ENCODE results near the gene SBK2. TPM values are rescaled to one million over a fixed set of nuclear protein-coding genes. Genes with fewer than 3 reads are reported as not detected.

SBK2 gene
- polyA plus RNA-seq, 4 donors, result 0.06 TPM; not detected in 3

- peaks cover 4 to 32% (median 10%) of the 10 kb centered on the region in 3 donors for H3K36me3 ChIP-seq (ENCODE audit: control insufficient read depth in 3 of 3, insufficient read depth in 2 of 3, low read depth in 1 of 3, low read length in 3 of 3)
- peaks cover 0 to 15% (median 4%) of the 10 kb centered on the region in 3 donors for H3K4me1 ChIP-seq (ENCODE audit: control insufficient read depth in 3 of 3, insufficient read depth in 2 of 3, low read depth in 1 of 3, low read length in 2 of 3)
- WGBS, 3 donors, result 70 to 80% (median 77%) methylated on average over 14 to 15 of the region's 15 CpGs
- no peak for DNase-seq
- no peak overlapping the region for H3K4me3 ChIP-seq (ENCODE audit: low read depth in 1 of 3, low read length in 3 of 3)
- no peaks in the 10 kb centered on the region for H3K9me3 ChIP-seq (ENCODE audit: control insufficient read depth in 2 of 2, insufficient read depth in 1 of 2, low read depth in 1 of 2, low read length in 1 of 2)
- H3K27me3 ChIP-seq (ENCODE audit: control insufficient read depth in 3 of 3, insufficient read depth in 3 of 3, low read length in 3 of 3), result peaks cover 0 to 3% (median 0%) of the 10 kb centered on the region in 3 donors
- H3K27ac ChIP-seq (ENCODE audit: low read depth in 1 of 3, low read length in 2 of 3), result no peak overlapping the region
- no peak for FAIRE-seq
Observed at GRCh38 chr19:55479451-55480230, 57.3 kb downstream of the SBK2 start.

DNA sequence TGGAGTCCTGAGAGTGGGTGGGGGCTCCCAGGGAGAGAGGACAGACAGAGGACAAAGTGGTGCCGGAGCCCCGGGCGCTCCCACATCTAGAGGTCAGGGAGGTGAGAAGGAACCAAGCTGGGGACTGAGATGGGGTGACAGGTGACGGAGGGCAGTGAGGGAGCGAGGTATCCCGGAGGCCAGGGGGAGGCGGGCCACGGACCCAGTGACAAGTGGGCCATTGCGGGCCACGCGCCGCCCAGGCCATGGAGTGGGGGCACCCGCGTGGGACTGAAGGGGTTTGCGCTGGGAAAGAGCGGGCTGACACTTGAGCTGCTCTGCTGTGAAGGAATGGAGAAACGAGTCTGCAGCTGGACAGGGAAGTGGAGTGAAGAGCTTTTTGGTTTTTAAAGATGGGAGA lies 57.9 kb downstream of the SBK2 start:
- peaks cover 4 to 28% (median 10%) of the 10 kb centered on the region in 3 donors for H3K36me3 ChIP-seq (ENCODE audit: control insufficient read depth in 3 of 3, insufficient read depth in 2 of 3, low read depth in 1 of 3, low read length in 3 of 3)
- DNase-seq, result no peak
- no peaks in the 10 kb centered on the region for H3K27me3 ChIP-seq (ENCODE audit: control insufficient read depth in 3 of 3, insufficient read depth in 3 of 3, low read length in 3 of 3)
- 90 to 91% (median 91%) methylated on average over 17 of the region's 17 CpGs for whole genome bisulfite sequencing, 3 donors
- FAIRE-seq, result no peak
- H3K27ac ChIP-seq (ENCODE audit: low read depth in 1 of 3, low read length in 2 of 3), result no peak overlapping the region
- no peaks in the 10 kb centered on the region for H3K9me3 ChIP-seq (ENCODE audit: control insufficient read depth in 2 of 2, insufficient read depth in 1 of 2, low read depth in 1 of 2, low read length in 1 of 2)
- H3K4me1 ChIP-seq (ENCODE audit: control insufficient read depth in 3 of 3, insufficient read depth in 2 of 3, low read depth in 1 of 3, low read length in 2 of 3), result peaks cover 0 to 11% (median 4%) of the 10 kb centered on the region in 3 donors
- H3K4me3 ChIP-seq (ENCODE audit: low read depth in 1 of 3, low read length in 3 of 3), result no peak overlapping the region

Other genes with a start within 250 kb of the SBK2 start
- gene TMEM150B, start 211.8 kb downstream of the SBK2 start, polyA plus RNA-seq, result 100 to 1,000 TPM in 1 of 4 donors, 10 to 100 TPM in 3; 33.2 to 125 (median 79.2) TPM
- 10 to 100 TPM; 10.3 to 18.4 (median 14.3) TPM for gene KMT5C, start 197.3 kb downstream of the SBK2 start, polyA plus RNA-seq
- under 1 TPM in 2 of 4 donors, not detected in 2; 0.07 to 0.09 TPM for gene COX6B2, start 182.4 kb downstream of the SBK2 start, polyA plus RNA-seq
- gene GARIN5B, start 173.9 kb downstream of the SBK2 start, polyA plus RNA-seq, result under 1 TPM in 1 of 4 donors, not detected in 3; 0.03 TPM
- under 1 TPM in 2 of 4 donors, not detected in 2; 0.19 to 0.67 TPM for gene IL11, start 166.7 kb downstream of the SBK2 start, polyA plus RNA-seq
- under 1 TPM in 2 of 4 donors, not detected in 2; 0.30 to 0.31 TPM for gene TMEM190, start 160.3 kb downstream of the SBK2 start, polyA plus RNA-seq
- gene TMEM238, start 152.8 kb downstream of the SBK2 start, polyA plus RNA-seq, result 1 to 10 TPM in 3 of 4 donors, not detected in 1; 1.6 to 9.4 (median 2.2) TPM
- gene RPL28, start 151.2 kb downstream of the SBK2 start, polyA plus RNA-seq, result 1,000 to 10,000 TPM; 1,338 to 2,360 (median 2,018) TPM
- gene UBE2S, start 129.3 kb downstream of the SBK2 start, polyA plus RNA-seq, result 10 to 100 TPM in 2 of 4 donors, 1 to 10 TPM in 2; 7.2 to 30.1 (median 16.4) TPM
- under 1 TPM in 2 of 4 donors, not detected in 2; 0.12 to 0.21 TPM for gene SHISA7, start 93.8 kb downstream of the SBK2 start, polyA plus RNA-seq
- 100 to 1,000 TPM in 1 of 4 donors, 10 to 100 TPM in 3; 28.8 to 164 (median 78.4) TPM for gene ISOC2, start 75.5 kb downstream of the SBK2 start, polyA plus RNA-seq
- gene C19orf85, start 72.4 kb downstream of the SBK2 start, polyA plus RNA-seq, result not detected
- 1 to 10 TPM; 1.1 to 7.0 (median 5.0) TPM for gene ZNF628, start 60.5 kb downstream of the SBK2 start, polyA plus RNA-seq
- 10 to 100 TPM in 1 of 4 donors, 1 to 10 TPM in 3; 5.8 to 10.2 (median 7.8) TPM for gene NAT14, start 51.9 kb downstream of the SBK2 start, polyA plus RNA-seq
- 1 to 10 TPM in 1 of 4 donors, under 1 TPM in 2, not detected in 1; 0.49 to 2.2 (median 0.54) TPM for gene SSC5D, start 48.7 kb downstream of the SBK2 start, polyA plus RNA-seq
- gene SBK3, start 8.4 kb upstream of the SBK2 start, polyA plus RNA-seq, result under 1 TPM in 2 of 4 donors, not detected in 2; 0.18 to 0.39 TPM
- 10 to 100 TPM in 1 of 4 donors, 1 to 10 TPM in 3; 2.2 to 12.7 (median 4.8) TPM for gene ZNF579, start 43.7 kb upstream of the SBK2 start, polyA plus RNA-seq
- 10 to 100 TPM in 1 of 4 donors, 1 to 10 TPM in 3; 7.2 to 13.0 (median 7.4) TPM for gene FIZ1, start 62.4 kb upstream of the SBK2 start, polyA plus RNA-seq
- 10 to 100 TPM; 23.2 to 63.5 (median 45.7) TPM for gene ZNF524, start 63.2 kb upstream of the SBK2 start, polyA plus RNA-seq
- 10 to 100 TPM in 1 of 4 donors, 1 to 10 TPM in 3; 4.0 to 10.3 (median 5.5) TPM for gene ZNF865, start 68.5 kb upstream of the SBK2 start, polyA plus RNA-seq
- 10 to 100 TPM in 3 of 4 donors, 1 to 10 TPM in 1; 9.5 to 16.3 (median 11.0) TPM for gene ZNF784, start 87.4 kb upstream of the SBK2 start, polyA plus RNA-seq
- gene ZNF580, start 103.9 kb upstream of the SBK2 start, polyA plus RNA-seq, result 10 to 100 TPM in 3 of 4 donors, 1 to 10 TPM in 1; 8.3 to 28.5 (median 16.6) TPM
- gene ZNF581, start 106.5 kb upstream of the SBK2 start, polyA plus RNA-seq, result 10 to 100 TPM; 15.9 to 29.2 (median 23.3) TPM
- 10 to 100 TPM in 1 of 4 donors, 1 to 10 TPM in 3; 2.5 to 12.1 (median 5.6) TPM for gene CCDC106, start 111.1 kb upstream of the SBK2 start, polyA plus RNA-seq
- gene U2AF2, start 117.9 kb upstream of the SBK2 start, polyA plus RNA-seq, result 100 to 1,000 TPM in 2 of 4 donors, 10 to 100 TPM in 2; 74.0 to 161 (median 115) TPM
- gene EPN1, start 138.1 kb upstream of the SBK2 start, polyA plus RNA-seq, result 100 to 1,000 TPM; 149 to 193 (median 168) TPM
- gene NLRP9, start 201.3 kb upstream of the SBK2 start, polyA plus RNA-seq, result under 1 TPM in 2 of 4 donors, not detected in 2; 0.01 TPM
- gene RFPL4A, start 222.0 kb upstream of the SBK2 start, polyA plus RNA-seq, result under 1 TPM in 2 of 4 donors, not detected in 2; 0.04 to 0.25 TPM
- not detected for gene RFPL4AL1, start 232.0 kb upstream of the SBK2 start, polyA plus RNA-seq

Measured in small intestine (tissue), 7 donors.